Hematopoietic multipotent progenitor cell treated with erythropoietin and hydrocortisone succinate and interleukin-3 and kit ligand, for 8 days (in vitro differentiated cells): ENCODE measurements around the gene HOXA7.

Experiments used
- DNase-seq: peaks from one replicate; pipeline ENCODE4 v3.0.0-alpha.2; 2015

The HOXA7 gene

DNA sequence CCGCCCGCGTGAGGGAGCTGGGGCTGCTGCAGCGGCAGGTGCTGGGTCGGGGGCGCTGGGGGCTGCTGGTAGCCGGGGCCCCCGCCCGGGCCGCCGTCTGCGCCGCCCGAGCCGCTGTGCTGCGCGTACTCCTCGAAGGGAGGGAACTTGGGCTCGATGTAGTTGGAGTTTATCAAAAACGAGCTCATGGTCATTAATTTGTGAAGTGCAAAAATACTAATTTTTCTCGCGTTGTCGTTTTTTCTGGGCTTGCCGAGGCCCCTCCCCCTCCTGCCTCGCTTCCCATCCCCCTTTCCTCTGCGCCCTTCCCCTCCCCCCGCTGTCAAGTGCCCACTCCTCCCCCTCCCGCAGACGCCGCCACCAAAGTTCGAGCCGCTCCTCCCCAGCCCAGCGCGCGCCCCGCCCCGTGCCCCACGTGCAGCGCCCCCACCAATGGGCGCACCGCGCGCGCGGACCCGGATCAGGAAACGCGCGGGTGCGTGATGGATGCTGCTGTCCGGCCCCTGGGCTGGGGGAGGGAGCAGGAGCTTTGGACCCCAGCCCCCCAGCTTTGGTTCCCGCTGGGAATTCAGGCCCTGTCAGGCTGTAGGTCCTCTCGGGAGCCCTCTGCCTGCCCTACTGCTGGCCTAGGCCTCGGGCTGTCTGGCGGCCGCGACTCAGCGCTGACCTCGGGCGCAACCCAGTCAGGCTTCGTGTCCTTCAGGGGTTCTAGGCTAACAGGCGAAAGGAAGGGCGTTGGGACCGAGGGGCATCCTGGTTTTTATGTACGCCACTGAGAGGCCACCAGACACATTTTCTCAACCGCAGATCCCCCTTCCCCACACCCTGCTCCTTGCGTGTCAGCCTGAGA, 25.7 kb downstream of the HOXA7 start, which contains the start of gene HOXA4:
Gene HOXA4, minus strand, starts transcription at position 218 of the 850 bp plus-strand sequence. Its CDS starts 24 bp downstream, at position 194.
- DNase-seq = peak; percentile 77

DNA sequence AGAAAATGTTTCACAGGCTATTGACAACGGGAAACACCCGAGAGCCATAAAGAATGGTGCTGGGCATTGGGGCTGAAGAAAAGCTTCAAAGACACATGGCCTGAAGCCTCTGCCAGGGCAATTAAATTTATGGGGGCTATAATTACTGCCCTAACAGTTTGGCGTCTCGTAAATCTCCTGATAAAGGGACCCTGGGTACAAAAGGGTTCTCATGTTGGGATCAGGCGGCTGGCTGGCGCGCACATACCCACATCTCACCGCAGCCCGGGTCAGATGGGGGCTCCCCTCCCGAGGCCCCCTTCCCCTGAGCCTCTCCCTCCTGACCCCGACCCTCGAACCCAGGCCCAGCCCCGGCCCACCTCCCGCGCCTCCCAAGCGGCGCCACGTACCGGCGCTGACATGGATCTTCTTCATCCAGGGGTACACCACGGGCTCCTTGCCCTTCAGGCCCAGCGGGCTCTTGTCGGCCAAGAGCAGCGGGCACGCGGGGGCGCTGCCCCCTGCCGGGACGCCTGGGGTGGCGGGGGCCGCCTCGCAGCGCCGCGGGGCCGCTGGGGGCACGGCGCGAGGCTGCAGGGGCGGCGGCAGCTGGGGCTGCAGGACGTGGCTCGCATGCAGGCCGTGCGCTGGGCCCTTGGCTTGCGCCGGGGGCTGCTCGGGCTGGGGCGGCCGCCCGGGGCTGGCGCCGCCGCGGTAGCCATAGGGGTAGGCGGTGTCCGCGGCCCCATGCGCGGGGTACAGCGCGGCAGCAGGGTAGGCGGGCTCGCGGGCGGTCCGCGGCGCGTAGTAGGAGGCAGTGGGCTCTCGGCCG, 26.5 kb downstream of the HOXA7 start:
- DNase-seq = no peak

DNA sequence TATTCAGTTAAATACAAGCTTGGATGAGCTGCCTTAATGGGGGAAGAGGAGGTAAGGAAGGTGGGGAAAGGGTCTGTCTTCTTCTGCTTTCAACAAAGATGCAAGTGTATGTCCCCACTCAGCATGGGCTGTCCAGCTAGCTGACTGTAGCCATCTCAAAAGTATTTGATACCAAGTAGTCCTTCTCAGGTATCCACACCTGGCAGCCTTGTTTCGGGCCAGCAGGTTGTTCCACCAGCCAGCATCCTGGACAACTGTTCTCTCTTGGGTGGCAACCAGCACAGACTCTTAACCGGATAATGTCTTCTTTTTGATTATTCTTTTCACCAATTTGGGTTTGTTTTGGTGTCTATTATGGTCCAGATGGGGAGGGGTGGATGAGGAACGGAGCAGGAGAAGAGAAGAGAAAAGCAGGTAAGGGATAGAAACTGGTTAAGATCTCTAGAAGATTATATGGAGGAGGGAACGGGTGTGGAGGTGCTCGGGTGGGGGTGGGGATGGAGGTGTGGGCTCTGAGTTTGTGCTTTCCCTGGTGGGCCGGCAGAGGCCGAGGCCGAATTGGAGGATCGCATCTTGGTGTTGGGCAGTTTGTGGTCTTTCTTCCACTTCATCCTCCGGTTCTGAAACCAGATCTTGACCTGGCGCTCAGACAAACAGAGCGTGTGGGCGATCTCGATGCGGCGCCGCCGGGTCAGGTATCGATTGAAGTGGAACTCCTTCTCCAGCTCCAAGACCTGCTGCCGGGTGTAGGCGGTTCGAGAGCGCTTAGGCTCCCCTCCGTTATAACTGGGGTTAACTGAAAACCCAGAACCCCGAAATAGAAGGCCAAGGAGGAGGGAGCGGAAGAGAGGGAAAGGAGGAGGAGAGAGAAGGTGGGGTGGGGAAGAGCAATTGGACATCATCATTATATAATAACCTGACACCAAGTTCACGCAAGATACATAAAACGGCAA, 27.4 kb downstream of the HOXA7 start:
- no peak for DNase-seq

DNA sequence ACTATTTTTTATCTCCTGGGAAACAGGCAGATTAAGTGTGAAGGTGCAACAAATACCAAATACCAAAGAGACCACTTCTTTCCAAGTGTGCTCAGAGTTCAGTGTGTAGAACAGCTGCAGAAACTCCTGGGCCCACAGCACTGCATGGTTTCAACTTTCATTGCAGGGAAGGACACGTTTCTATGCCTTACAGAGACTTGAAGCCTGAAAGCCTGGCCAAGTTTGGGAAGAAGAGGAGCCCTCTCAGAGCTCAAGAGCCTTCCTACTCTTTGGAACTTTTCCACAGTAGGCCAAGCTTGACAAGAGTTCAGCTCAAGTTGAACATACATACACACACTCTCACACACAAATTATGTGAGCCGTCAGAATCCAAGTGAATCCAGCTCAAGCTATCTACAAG, 28.4 kb downstream of the HOXA7 start:
- no peak for DNase-seq

DNA sequence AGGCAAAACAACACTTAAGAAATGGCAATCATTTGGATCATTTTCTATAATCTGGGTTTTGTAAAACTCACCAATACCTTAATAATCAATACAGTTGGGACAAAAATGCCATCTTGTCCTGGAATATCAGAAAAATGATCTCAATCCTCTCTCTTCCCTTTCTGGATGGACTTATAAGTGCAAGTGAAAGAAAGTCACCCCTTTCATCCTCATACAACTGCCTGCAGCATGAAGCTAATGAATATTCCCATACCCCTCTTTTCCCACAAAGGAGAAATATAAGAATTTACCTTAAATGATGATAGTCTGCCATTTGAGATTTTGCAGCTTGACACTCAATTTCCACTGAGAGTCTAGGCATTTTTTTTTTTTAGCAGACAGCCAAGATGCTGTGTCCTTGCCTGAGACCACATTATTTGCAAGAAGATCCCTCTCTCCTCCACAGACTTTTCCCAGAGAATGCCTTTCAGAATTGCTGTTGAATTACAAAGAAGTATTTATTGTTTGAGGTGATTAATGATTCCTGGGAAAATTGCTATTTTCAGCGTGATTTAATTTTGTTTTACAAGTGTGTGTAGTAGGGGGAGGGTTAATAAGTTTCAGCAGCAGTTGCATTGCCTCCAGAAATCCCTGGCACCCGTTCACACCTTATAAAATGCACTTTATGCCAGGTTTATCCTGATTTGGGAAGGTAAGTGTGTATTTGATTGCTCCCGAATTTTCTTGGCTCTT, 29.7 kb downstream of the HOXA7 start:
- no peak for DNase-seq

DNA sequence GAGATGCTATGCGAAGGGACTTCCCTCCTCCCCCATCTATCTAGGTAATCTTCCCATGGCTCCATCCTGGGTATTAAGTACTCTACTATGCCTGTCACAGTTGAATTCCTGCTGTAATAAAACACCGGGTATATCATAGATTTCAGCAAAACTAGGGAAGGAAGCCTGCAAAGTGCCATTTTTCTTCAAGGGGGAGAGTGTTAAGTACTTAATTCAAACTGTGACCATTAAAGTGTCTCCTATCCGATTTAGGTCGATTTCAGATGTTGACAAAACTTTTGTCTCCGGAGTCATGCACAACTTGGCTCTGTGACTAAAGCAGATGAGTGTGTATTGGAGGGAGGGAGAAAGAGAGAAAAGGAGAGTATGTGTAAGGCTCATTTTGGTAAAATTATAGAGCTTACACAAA, 30.5 kb downstream of the HOXA7 start:
- no peak for DNase-seq

DNA sequence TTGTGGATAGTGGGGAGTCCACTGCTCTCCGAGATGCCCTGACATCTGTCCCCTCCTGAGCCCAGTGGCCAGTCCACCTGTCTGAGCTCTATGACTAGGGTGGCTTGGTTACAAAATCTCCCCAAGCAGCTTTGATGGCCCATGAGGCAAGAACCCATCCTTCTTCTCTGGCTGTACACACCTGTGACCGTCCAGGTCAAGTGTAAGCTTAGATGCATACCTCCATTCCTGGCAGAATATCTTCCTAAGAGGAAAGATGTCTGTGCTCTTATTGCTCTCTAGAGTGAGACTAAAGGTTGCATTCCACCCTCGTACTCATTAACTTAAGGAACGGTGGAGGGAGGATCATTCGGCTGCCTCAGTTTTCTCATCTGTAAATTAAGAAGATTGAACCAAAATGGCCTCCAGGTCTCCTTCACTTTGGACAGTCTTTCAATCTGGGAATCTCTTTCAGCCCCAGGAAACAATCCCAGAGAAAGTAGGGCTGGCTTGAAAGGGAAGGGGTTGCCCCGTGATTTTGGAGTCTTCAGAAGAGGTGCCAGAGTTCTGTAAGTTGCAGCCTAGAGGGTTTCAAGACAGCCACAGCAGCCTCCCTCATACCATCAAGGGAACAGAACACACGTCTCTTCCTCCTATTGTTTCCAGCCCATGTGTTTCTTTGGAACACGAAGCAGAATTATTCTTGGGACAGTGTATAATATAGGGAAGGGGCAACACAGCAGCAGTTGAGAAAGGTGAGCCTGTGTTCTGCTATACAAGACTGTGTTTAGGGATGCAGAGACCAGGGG, 31.4 kb downstream of the HOXA7 start:
- no peak for DNase-seq

DNA sequence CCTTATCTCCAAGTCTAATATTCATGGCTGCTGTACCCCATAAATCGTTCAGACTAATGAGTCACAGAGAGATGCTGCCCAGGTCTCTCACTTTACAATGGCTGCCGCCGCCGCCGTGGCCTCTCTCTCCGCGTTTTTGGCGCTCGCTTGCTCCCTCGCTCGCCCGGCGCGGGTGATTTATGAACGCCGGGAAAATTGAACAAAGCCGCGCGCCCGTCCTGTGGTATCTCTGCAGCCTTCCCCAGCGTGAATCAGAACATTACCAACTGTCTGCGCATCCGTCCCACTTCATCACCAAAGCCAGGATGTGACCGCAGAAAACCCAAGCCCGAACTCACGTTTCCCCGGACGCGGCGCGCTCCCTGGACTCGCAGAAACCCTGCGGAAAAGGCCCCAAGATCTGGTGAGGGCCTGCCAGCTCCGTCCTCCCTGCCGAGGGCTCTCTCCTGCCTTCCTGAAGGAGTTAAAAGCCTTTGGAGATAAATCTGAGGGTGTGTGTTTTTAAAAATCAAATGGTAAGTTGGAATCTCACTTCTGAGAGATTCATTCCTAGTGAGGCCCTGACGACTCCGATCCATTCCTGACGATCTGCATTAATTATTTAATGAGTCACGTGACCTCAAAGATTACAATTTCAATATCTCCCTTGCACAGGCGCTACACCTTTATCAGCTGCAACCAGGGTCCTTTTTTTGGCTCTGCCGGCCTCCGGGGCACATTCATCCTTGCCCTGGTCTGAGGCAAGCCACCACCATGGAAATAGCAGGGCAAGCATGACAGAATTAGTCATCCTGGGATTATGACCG, 32.2 kb downstream of the HOXA7 start:
- no peak for DNase-seq

DNA sequence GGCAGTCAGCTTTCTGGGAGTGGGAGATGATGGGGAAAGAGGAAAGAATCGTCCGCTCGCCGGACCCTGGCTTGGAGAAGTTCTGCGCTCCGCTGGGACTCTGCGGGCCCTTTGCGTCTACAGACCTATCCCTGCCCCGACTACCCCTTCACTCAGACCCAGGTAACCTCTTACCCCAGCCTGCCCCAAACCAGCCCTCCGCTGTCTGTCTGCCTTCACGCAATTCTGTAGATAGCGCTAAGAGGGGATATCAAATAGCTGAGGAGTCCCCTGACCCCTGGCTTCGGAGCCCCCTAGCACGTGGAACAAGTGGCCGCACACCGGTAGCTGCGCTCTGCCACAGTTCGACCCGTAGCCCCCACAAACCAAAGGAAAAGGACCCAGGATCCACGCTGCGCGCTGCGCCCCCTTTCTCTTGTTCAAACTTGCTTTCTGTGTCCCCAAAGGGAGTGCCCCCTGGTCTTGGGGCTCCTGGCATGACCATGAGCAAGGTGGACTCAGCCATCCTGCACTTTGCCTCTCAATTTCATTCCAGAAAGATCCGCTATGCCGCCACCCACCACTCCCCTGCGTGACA, 32.9 kb downstream of the HOXA7 start:
- DNase-seq = no peak

DNA sequence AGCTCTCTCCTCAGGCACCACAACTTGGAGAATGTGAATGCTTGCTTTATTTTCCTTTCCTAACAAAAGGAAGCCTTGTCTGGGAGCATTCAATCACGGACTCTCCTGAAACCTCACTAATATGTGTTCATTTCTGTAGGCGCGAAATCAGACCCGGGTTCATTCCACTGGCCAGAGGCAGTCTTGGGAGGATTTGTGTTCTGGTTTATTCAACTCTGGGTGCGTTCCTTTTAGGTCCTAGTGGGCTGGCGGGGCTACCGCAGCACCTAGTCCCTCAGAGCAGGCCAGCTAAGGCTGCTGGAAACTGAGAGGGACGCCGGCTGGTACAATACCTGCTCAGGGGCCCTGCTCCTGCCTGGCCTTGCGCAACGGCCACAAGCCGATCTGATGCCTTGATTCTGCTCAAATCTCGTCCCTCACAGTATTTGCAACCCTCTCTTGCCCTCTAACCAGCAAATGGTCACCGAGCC, 33.4 kb downstream of the HOXA7 start:
- no peak for DNase-seq

DNA sequence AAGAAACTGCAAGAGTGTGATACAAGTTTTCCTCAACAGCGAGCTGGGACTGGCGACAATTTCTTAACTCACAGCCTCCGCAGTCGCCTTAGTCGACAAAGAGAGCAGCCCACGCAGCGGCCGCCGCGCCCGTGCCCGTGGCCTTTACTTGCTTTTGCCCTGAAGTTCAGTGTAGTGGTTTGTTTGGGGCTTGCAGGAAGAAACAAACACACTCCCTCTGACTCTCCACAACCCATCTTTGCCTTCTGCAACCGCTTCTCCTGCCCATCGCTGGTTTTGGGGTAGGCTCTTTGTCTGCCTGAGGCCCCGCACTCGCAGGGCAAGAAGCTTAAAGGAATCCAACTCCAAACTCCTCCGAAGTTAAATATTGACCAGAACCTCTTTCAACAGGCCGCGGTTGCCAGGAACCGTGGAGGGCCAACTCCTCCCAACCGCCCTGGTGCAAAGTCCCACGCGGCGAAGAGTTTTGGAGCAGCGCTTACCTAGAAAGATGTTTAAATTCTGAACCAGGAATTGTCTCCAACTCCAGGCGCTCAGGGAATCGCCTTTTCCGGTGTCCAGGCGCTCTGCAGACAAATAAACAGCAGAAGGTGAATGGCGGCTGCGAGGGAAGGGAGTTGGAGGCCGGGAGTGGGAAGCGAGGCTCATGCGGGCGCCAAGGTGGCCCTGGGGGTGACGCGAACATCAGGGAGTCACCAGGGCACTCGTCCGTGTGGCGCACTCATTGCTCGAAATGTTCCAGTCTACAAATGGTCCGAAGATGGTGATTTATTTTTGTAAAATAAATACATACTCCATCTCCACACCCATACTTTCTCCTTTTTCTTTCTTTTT, 34.2 kb downstream of the HOXA7 start:
- DNase-seq = no peak

DNA sequence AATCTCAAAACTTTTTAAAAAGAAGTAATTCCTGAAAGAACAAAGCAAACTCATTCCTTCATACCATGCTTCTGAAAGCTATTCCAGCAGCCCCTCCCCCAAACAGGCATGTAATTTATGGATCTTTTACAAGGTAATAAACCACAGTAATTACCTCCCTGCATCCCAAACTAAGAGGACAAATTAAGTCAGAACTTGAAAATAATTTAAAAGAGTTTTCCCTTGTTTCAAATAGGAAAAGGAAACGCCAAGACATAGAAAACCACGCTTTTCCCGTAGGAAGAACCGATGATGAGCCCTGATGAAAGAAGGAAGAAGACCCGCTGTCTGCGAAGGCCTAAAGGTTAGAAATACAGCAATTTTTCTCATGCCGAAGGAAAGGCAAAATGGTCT, 34.8 kb downstream of the HOXA7 start:
- DNase-seq = no peak

DNA sequence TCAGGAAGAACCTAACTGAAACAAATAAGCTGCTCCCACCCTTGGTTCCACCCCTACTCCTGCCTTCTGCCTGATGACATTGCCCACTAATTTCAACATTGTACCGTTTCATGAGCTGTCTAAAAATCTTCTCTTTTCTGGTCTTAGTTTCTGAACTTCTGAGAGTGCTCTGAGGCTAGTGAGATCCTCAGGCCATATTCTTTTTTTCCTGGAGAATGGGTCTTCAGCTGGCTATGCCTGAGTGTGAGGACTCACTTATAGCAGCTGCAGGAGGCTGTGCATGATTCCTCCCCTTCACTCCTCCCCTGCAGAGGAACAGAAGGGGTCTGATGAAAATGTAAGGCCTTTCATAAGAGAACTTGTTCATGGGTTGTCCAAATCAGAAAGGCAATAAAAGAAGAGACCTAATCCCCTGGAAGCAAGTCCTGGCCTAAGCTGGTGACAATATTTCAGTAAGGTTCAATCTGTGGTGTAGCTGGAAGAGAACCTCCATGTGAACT, 37.0 kb downstream of the HOXA7 start:
- DNase-seq = no peak

DNA sequence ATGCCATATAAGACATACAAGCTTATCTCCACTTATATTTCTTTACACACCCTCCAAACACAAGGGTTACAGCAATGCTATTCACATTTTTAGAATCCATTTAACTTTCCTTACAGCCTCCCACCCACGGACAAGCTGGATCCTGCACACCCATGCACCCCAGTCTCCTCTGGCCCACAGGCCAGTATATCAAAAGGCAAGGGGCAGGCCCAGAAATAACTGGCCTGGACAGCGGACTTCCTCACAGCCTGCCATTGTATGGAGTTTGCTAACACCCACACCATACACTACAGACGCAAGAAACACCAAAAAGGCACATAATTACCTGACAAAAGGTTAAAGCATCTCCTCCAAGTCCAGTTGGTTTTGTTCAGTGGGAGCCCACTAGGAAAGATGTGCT, 37.9 kb downstream of the HOXA7 start:
- DNase-seq = no peak

DNA sequence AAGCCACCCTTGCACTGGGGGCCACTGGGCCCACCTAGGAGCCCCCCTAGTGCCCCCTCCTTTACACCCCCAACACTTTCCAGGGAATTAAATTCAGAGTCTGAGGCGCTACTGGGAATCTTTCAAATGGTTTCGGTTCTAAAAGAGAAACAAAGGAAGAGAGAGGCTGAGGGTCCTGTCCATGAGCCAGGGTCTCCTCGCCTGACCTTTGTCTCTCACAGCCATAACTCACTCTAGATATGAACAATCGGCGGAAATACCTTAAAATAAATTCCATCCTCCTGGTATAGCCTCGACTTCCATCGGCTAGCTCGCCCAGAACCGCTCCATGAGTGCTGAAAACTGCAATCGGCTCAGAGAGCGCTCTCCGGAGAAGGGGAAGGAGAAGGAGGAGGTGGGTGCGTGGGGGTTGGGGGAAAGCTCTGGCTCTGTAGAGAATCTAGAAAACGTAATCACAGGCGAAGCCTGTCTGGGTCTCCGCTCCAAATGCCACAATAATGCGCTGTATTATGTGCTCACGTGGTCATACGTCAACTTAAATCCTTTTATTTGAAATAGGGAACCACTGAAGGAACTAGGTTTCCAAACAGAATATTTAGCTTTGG, 38.5 kb downstream of the HOXA7 start:
- DNase-seq = no peak

DNA sequence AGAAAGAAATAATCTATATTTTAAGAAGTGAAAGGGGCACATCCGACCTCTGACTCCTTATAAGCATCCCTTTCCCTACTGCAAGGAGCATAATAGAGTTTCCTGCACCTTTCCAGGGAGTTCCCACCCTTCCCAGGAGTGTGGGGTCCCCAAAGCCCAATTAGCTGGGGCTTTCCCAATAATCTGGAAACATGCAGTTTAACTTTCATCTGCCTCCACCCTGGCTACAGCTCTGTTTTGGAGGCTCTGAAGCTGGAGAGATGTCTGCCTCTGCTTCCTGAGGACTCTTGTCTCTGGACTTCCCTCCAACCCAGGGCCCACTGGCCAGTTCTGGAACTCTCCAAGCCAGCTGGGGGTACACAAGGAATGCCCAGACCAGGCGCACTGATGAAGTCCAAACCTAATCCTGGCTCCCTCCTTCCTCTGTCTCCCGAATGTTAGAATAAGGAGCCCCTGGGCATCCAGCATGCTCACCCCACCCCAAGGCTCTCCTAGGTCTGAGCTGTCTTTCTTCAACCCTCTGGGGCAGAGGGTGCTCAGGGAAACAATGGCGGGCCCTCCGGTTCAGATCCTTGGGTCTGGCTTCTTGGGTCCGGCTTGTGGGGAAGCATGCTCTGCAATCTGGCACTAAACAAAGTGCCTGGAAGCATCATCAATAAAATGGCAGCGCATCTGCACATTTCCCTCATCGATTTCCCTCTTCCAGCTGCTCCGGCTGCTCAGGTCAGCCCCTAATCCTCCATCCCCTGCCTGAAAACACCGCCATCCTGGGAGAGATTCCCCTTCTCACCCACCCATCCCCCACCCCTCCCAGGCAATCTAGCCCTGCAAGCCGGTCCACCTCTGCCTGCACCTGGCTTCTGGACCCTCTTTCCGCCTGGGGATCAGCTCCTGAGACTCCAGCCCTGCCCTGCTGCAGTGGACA, 39.3 kb downstream of the HOXA7 start:
- DNase-seq = no peak
